Muscle of leg (tissue), 11 donors: ENCODE data around the gene PCID2. TPM values are rescaled to one million over a fixed set of nuclear protein-coding genes. Genes with fewer than 3 reads are reported as not detected.

Experiments used
- DNase-seq: peaks from one replicate; pipeline ENCODE4 v3.0.0; 2013
- H3K27ac ChIP-seq: one replicate; pipeline ENCODE4 v1.5.1; 2013; ENCODE audit warnings: mild to moderate bottlenecking, low read length, control low read depth
- H3K27me3 ChIP-seq: one replicate; pipeline ENCODE4 v1.6.1; 2013; ENCODE audit warnings: low read length; ENCODE audit not compliant: control insufficient read depth, insufficient read depth
- H3K36me3 ChIP-seq: one replicate; pipeline ENCODE4 v1.6.1; 2013; ENCODE audit warnings: low read length; ENCODE audit not compliant: control insufficient read depth, insufficient read depth
- H3K4me1 ChIP-seq: one replicate; pipeline ENCODE4 v1.6.1; 2013; ENCODE audit warnings: low read length; ENCODE audit not compliant: control insufficient read depth, insufficient read depth
- H3K4me3 ChIP-seq: one replicate; pipeline ENCODE4 v1.5.1; 2013; ENCODE audit warnings: low read length, control low read depth
- H3K9me3 ChIP-seq: replicated peaks from 2 replicates; pipeline ENCODE4 v1.6.1; 2013; ENCODE audit warnings: low read depth, low read length; ENCODE audit not compliant: control insufficient read depth
- WGBS: methylation state at CpG from one replicate; pipeline ENCODE4 v1.1.5; 2013; ENCODE audit warnings: missing lambda C conversion rate; ENCODE audit not compliant: insufficient coverage; 5-methylcytosine and 5-hydroxymethylcytosine counted together
- polyA plus RNA-seq, 8 donors: library from polyadenylated mRNA; unstranded; fragments of 120-200 nt; gene quantifications; one replicate each; pipeline versions ENCODE4 v1.2.1 to v1.2.3, GENCODE V29; 2013; ENCODE audit warnings: inconsistent platforms in 1 of 8, low replicate concordance in 1 of 8; ENCODE audit not compliant: insufficient read length in 8 of 8, insufficient read depth in 1 of 8
- total RNA-seq: library from RNA; stranded (reverse); fragments of 120-200 nt; gene quantifications from one replicate; pipeline ENCODE4 v1.2.4, GENCODE V29; 2013

Gene PCID2
- total and polyA plus RNA-seq, 9 donors = 34.6 to 44.3 (median 37.2) TPM

DNA sequence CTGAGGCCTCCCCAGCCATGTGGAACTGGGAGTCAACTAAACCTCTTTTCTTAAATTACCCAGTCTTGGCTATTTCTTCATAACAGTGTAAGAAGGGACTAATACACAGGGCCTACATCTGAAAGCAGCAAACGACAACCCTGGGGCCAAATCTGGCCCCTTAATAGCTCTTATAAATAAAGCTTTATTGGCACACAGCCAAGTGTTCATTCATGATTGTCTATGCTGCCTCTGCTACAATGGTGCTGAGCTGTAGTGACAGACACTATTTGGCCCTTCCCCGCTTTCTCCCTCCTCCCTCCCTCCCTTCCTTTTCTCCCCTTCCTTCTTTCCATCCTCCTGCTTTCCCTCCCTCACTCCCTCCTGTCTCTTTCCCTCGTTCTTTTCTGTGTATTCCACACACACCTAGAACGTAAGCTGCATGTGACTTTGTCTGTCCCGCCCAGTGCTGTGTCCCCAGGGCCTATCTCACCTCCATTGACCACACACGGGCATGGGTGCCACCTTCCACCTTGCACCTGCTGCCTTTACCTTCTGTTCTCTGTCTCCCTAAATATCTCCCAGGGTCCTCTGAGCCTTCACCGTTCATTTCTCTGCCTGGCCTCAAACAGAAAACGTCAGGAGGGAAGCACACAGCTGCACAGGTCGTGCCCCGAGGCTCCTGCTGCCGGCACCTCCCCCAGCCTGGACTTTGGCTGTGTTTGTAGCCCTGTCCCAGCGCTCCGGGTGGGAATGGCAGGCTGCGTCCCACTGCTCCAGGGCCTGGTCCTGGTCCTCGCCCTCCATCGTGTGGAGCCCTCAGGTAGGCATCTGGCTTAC lies 50.3 kb downstream of the PCID2 start, which contains the start of gene PROZ:
PROZ (plus strand) TSS at position 720 of the 819 bp plus-strand sequence; CDS start at position 733, 13 bp downstream.
- Histone ChIP-seq H3K27ac (no peak within 1 kb of the TSS), H3K4me3 (no peak within 1 kb of the TSS), H3K4me1 (peaks cover 16% of the 10 kb centered on the region), H3K9me3 (no peaks in the 10 kb centered on the region), H3K36me3 (no peaks in the 10 kb centered on the region), H3K27me3 (peaks cover 17% of the 10 kb centered on the region)
- 39% methylated on average over 15 of the region's 16 CpGs for WGBS
- DNase-seq = no peak

DNA sequence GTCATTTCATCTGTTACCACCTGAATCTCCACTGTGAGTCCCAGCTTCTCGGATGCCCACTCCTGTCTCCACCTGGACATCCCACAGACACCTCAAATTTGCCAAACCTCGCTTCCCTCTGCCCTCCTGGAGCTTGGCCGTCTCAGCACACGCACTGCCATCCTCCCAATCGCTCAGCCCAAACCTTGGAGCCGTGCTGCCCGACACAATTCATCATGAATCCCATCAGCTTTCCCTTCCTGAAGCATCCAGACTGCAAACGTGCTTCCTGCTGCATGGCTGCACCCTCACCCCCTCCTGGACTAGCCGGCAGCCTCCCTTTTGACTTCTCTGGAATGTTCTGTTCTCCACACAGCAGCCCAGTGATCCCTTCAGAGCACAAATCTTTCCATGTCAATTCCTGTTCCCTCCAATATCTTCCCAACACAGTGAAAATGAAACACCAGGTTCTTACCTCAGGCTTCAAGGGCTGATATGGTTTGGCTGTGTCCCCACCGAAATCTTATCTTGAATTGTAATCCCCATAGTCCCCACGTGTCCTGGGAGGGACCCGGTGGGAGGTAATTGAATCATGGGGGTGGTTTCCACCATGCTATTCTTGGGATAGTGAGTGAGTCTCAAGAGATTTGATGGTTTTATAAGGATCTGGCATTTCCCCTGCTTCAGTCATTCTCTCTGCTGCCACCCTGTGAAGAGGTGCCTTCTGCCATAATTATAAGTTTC lies 51.1 kb downstream of the PCID2 start:
- no peak for DNase-seq
- Histone ChIP-seq H3K27ac (no peak overlapping the region), H3K4me1 (peaks cover 16% of the 10 kb centered on the region), H3K9me3 (no peaks in the 10 kb centered on the region), H3K36me3 (no peaks in the 10 kb centered on the region), H3K27me3 (peaks cover 16% of the 10 kb centered on the region), H3K4me3 (no peak overlapping the region)
- 65% methylated on average over 9 of the region's 12 CpGs for WGBS

DNA sequence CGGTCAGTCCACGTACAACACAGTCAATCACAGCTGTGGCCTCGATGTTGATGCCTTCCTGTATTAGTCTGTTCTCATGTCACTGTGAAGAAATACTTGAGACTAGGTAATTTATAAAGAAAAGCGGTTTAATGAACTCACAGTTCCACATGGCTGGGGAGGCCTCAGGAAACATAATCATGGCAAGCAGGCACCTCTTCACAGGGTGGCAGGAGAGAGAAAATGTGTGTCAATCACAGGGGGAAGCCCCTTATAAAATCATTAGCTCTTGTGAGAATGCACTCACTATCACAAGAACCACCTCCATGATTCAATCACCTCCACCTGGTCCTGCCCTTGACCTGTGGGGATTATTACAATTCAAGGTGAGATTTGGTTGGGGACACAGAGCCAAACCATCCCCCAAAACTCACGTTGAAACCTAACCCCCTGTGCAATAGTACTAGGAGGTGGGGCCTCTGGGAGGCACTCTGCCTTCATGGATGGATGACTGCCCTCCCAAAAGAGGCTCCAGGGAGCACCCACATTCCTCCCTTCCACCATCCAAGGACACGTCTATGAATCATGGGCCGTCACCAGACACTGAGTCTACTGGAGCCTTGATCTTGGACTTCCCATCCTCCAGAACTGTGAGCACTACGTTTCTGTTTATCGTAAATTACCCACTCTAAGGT lies 52.4 kb downstream of the PCID2 start:
- Histone ChIP-seq H3K27me3 (peaks cover 19% of the 10 kb centered on the region), H3K36me3 (no peaks in the 10 kb centered on the region), H3K4me3 (no peak overlapping the region), H3K9me3 (no peaks in the 10 kb centered on the region), H3K27ac (no peak overlapping the region), H3K4me1 (peaks cover 24% of the 10 kb centered on the region)
- WGBS = 81% methylated on average over 3 of the region's 9 CpGs
- no peak for DNase-seq

DNA sequence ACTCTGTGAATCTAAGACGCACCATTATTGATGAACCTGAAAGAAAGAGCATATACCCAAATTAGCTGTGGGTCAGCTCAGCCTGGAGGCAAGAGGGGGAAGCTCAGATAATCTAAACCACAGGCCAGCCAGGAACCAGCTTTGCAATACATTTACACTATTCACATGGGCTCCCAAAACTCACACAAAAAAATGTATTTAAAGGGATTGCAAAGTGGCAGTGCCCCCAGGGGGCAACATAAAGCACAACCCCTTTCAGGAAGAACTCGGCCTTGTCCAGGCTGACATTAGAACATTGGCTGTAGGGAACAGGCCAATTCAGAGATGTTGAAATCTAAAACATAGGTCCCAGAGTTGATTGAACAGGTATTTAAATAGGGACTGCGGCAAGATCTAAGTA lies 53.3 kb downstream of the PCID2 start:
- H3K4me3 ChIP-seq = no peak overlapping the region
- no peaks in the 10 kb centered on the region for H3K36me3 ChIP-seq
- 66% methylated on average over 2 of the region's 3 CpGs for WGBS
- DNase-seq = no peak
- peaks cover 24% of the 10 kb centered on the region for H3K4me1 ChIP-seq
- no peak overlapping the region for H3K27ac ChIP-seq
- H3K9me3 ChIP-seq = no peaks in the 10 kb centered on the region
- peaks cover 16% of the 10 kb centered on the region for H3K27me3 ChIP-seq

DNA sequence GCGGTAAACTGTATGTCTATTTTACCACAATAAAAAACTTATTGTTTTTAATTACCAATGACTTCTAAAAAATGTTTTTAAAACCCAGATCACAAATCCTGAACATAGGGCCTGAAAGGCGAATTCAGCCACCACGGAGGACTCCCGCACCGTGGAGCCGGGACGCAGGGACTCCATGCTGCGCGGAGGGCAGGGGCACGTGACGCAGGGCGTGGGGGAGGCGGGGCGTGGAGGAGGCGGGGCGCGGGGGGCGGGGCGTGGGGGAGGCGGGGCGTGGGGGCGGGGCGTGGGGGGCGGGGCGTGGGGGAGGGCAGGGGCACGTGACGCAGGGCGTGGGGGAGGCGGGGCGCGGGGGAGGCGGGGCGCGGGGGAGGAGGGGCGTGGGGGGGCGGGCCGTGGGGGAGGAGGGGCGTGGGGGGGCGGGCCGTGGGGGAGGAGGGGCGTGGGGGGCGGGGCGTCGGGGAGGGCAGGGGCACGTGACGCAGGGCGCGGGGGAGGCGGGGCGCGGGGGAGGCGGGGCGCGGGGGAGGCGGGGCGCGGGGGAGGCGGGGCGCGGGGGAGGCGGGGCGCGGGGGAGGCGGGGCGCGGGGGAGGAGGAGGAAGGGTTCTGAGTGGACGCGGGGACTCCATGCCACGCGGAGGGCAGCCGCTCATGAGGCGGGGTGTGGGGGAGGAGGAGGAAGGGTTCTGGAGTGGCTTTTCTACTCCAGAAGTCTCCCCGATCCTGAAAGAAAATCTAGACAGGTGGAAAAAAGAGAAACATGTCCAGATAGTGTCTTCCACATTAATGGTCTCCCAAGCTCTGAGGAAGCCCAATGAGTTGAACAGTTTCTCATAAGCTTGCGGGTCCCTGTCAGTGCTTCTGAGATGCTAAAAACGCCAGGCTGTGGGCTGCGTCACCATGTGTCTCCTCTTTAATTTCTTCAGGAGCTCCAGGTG lies 54.4 kb downstream of the PCID2 start:
- peaks cover 27% of the 10 kb centered on the region for H3K4me1 ChIP-seq
- peak overlapping the region; percentile 86 for H3K27ac ChIP-seq
- no peaks in the 10 kb centered on the region for H3K36me3 ChIP-seq
- DNase-seq = peak; percentile 83
- H3K4me3 ChIP-seq = peak overlapping the region; percentile 35
- WGBS = 5% methylated on average over 7 of the region's 76 CpGs
- peaks cover 16% of the 10 kb centered on the region for H3K27me3 ChIP-seq
- H3K9me3 ChIP-seq = no peaks in the 10 kb centered on the region

DNA sequence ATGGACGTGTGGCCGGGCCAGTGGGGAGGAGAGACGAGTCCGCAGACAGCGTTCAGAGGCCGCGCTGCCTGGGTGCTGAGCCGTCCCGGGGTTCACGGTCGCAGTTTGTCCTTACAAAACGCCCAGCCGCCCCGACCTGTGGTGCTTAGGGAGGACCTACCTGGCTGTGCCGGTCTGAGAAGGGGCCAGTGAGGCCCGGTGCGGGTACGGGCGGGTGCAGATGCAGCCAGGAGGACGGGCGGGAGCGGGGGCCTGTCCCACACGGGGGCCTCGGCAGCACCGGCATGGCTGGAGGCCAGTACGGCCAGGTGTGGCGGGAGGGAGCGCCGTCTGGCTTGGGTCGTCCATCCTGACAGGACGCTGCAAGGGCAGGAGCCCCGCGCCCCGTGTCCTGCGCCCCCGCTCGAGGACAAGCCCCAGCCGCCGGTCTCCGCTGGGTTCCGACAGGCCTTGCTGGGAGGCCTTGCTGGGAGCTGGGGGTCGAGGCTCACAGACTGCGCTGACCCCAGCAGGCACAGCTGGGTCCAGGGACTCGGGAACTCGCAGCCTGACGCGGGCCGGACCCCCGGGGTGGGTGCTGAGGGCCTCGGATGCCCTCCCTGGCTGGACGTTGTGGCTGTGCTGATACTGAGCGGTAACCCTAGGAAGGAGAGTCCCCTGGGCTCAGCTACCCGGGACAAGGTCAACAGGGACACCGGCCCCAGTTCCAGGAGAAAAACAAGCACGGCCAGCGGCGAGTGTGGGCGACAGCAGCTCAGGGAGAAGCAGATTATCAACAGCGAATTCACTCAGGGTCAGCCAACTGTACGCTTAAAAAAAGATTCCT lies 55.3 kb downstream of the PCID2 start:
- H3K27me3 ChIP-seq = peaks cover 16% of the 10 kb centered on the region
- peak overlapping the region; percentile 35 for H3K4me3 ChIP-seq
- peak overlapping the region; percentile 86 for H3K27ac ChIP-seq
- H3K4me1 ChIP-seq = peaks cover 25% of the 10 kb centered on the region
- DNase-seq = peak; percentile 58
- H3K36me3 ChIP-seq = no peaks in the 10 kb centered on the region
- H3K9me3 ChIP-seq = no peaks in the 10 kb centered on the region
- WGBS = 11% methylated on average over 57 of the region's 60 CpGs

DNA sequence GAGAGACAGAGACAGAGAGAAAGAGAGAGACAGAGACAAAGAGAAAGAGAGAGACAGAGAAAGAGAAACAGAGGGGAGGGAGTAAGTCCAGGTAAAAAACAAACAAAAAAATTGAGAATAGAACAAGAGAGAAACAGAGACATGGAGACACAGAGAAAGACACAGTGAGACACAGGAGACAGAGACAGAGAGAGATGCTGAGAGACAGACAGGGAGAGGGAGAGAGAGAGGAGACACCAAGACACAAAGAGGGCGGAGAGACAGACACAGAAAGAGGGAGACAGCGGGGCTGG lies 55.8 kb downstream of the PCID2 start:
- DNase-seq = no peak
- H3K4me3 ChIP-seq = peak overlapping the region; percentile 35
- H3K36me3 ChIP-seq = no peaks in the 10 kb centered on the region
- no peak overlapping the region for H3K27ac ChIP-seq
- peaks cover 16% of the 10 kb centered on the region for H3K27me3 ChIP-seq
- peaks cover 25% of the 10 kb centered on the region for H3K4me1 ChIP-seq
- WGBS = 31% methylated on average over 2 of the region's 2 CpGs
- no peaks in the 10 kb centered on the region for H3K9me3 ChIP-seq

DNA sequence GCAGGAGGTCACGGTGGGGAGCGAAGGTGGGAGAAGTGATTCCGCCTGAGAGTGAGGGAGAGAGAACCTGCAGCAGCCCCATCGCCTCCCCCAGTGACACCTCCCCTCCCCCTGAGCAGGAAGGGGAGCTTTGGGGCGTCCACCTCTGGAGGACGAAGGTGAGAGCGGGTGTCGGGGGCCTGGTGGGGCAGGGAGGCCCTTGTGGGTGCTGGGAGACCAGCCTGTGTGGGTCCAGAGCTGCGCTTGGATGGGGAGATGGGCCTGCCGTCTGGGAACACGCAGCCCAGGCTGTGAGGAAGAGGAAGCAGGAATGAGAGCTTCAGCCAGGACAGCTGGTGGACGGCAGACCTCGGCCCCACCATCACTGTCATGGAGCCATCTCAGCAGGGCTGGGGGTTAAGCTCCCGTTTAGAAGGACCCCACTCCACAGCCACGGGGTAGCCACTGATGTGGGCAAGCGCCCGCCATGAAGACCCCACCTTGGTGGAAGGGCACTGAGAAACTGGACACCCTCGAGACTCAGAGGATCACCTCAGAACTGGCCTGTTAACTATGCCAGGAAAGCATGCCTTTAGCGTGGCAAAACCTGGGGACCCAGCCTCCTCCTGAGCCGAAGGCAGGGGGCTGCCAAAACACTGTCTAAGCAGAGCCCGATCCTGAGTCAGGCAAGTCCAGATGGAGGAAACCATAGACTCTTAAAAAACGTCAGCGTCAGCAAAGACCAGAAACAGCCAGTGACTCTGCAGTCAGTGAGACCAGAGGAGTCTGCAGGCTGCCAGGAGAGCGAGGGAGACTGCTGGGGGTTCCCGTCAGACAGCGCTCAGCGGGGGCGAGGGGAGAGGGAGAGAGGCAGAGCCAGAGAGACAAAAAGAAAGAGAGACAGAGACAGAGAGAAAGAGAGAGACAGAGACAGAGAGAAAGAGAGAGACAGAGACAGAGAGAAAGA lies 56.5 kb downstream of the PCID2 start:
- peak; percentile 79 for DNase-seq
- 36% methylated on average over 18 of the region's 28 CpGs for WGBS
- no peak overlapping the region for H3K4me3 ChIP-seq

More for the DNA sequence above, 56.5 kb downstream of the PCID2 start:
- Histone ChIP-seq H3K27ac (no peak overlapping the region), H3K27me3 (peaks cover 16% of the 10 kb centered on the region), H3K4me1 (peaks cover 25% of the 10 kb centered on the region), H3K9me3 (no peaks in the 10 kb centered on the region), H3K36me3 (no peaks in the 10 kb centered on the region)
